Upper lobe of left lung (tissue), 4 donors: ENCODE measurements around the gene HS3ST5.

Source experiments
- CTCF ChIP-seq, 6 experiments: fragments of 450-650 bp in 4 of 6; fragments of 200-600 bp in 2 of 6; sonication (generic) in 2 of 6; IDR thresholded peaks; one replicate each; pipeline ENCODE4 v1.5.1; 2016 to 2019; ENCODE audit warnings: antibody characterized with exemption in 6 of 6
- EP300 ChIP-seq, 4 donors: sonication (generic); formaldehyde crosslinking; IDR thresholded peaks; one replicate each; pipeline ENCODE4 v1.5.1; 2017; ENCODE audit warnings: antibody characterized with exemption in 4 of 4, control low read depth in 2 of 4
- POLR2A ChIP-seq, 4 donors: fragments of 450-650 bp; IDR thresholded peaks; one replicate each; pipeline ENCODE4 v1.5.1; 2016 to 2017; ENCODE audit warnings: antibody characterized with exemption in 4 of 4, mild to moderate bottlenecking in 2 of 4
- POLR2AphosphoS5 ChIP-seq, 2 donors: sonication (generic); formaldehyde crosslinking; IDR thresholded peaks; one replicate each; pipeline ENCODE4 v1.5.1; 2017; ENCODE audit warnings: antibody characterized with exemption in 2 of 2

GRCh38 chr6:114216789-114217467 is 125.9 kb downstream of the HS3ST5 start:
- TF ChIP-seq CTCF (IDR thresholded peaks at IDR 0.05) (no peak), POLR2A (IDR thresholded peaks at IDR 0.05) (no peak), POLR2AphosphoS5 (IDR thresholded peaks at IDR 0.05) (no peak), EP300 (IDR thresholded peaks at IDR 0.05) (no peak)
